HepG2 (cell line): ENCODE measurements around the gene DHRS4L2. TPM values are rescaled to one million over a fixed set of nuclear protein-coding genes. Genes with fewer than 3 reads are reported as not detected.

ENCODE experiments used
- ATAC-seq: fragments of 200-7000 bp; cut with Tn5 transposase; 3 replicates; pipeline ENCODE4 v1.9.1; 2020; ENCODE audit warnings: mild to moderate bottlenecking, moderate library complexity
- BruUV-seq: library from RNA; stranded (reverse); fragments of 400-500 nt; replicated peaks from 2 replicates; lab custom pipeline; 2021; lab: Mats Ljungman, UMichigan
- CTCF ChIA-PET: fragments of 300-600 bp; formaldehyde crosslinking; extraction: SDS; loops from one replicate; lab custom pipeline; 2021; ENCODE audit warnings: low total read pairs, inconsistent platforms, low intra/inter-chr PET ratio; lab: Yijun Ruan, JAX
- POLR2A ChIA-PET: fragments of 350-600 bp; sonication (Branson Sonifier 250); formaldehyde crosslinking; loops from one replicate; lab custom pipeline; 2020; ENCODE audit warnings: antibody characterized with exemption, inconsistent platforms; lab: Yijun Ruan, JAX
- DNase-seq: peaks from one replicate; pipeline ENCODE4 v3.0.0-alpha.2; 2015; ENCODE audit warnings: low spot score
- FAIRE-seq: peaks from 3 replicates; lab custom pipeline; 2011; peaks lifted over from hg19 to GRCh38; lab: Jason Lieb, UNC
- H2AFZ ChIP-seq: one replicate; pipeline ENCODE4 v1.6.1; 2011; ENCODE audit warnings: low read length, inconsistent platforms
- H3K27ac ChIP-seq: fragments of 300-600 bp; 3 replicates; pipeline ENCODE4 v1.8.0; 2011; ENCODE audit warnings: mixed run types, mild to moderate bottlenecking, mixed read lengths, low read length, inconsistent platforms; ENCODE audit not compliant: insufficient read depth; ENCODE audit errors: extremely low read length
- H3K27me3 ChIP-seq, 2 experiments: fragments of 200-600 bp in 1 of 2; 2 replicates in 1 of 2; 3 replicates in 1 of 2; pipeline versions ENCODE4 v1.6.0 to v1.8.0; 2011; ENCODE audit warnings: low read length in 2 of 2, mild to moderate bottlenecking in 2 of 2, moderate library complexity in 2 of 2, inconsistent platforms in 1 of 2; ENCODE audit not compliant: insufficient read depth in 2 of 2, control insufficient read depth in 1 of 2
- H3K36me3 ChIP-seq, 2 experiments: fragments of 200-600 bp in 1 of 2; replicated peaks in 1 of 2; 2 replicates in 1 of 2; 3 replicates in 1 of 2; pipeline versions ENCODE4 v1.5.1 to v1.8.0; 2011; ENCODE audit warnings: low read length in 2 of 2, inconsistent platforms in 1 of 2; ENCODE audit not compliant: insufficient read depth in 2 of 2, control insufficient read depth in 1 of 2
- H3K4me1 ChIP-seq: 2 replicates; pipeline ENCODE4 v1.5.1; 2012; ENCODE audit warnings: low read length, inconsistent platforms; ENCODE audit not compliant: insufficient read depth
- H3K4me2 ChIP-seq: 2 replicates; pipeline ENCODE4 v1.6.0; 2011; ENCODE audit warnings: low read depth, low read length, inconsistent platforms
- H3K4me3 ChIP-seq, 3 experiments: fragments of 200-600 bp in 1 of 3; sonication (generic), shearing (Covaris generic) in 1 of 3; replicated peaks in 1 of 3; 2 replicates each; pipeline ENCODE4 v1.5.1; 2011 to 2016; ENCODE audit warnings: low read length in 3 of 3, inconsistent platforms in 2 of 3, low read depth in 2 of 3, mild to moderate bottlenecking in 2 of 3, control low read depth in 1 of 3, mixed read lengths in 1 of 3; ENCODE audit not compliant: insufficient read depth in 1 of 3
- H3K79me2 ChIP-seq: one replicate; pipeline ENCODE4 v1.6.1; 2011; ENCODE audit warnings: low read length, inconsistent platforms; ENCODE audit not compliant: insufficient read depth
- H3K9ac ChIP-seq: 2 replicates; pipeline ENCODE4 v1.6.0; 2011; ENCODE audit warnings: mild to moderate bottlenecking, low read depth, low read length, inconsistent platforms; ENCODE audit not compliant: insufficient read depth
- H3K9me3 ChIP-seq: 2 replicates; pipeline ENCODE4 v1.5.1; 2012; ENCODE audit warnings: mild to moderate bottlenecking, low read length
- H4K20me1 ChIP-seq: 2 replicates; pipeline ENCODE4 v1.6.0; 2011; ENCODE audit warnings: inconsistent platforms, mild to moderate bottlenecking, low read length, moderate library complexity; ENCODE audit not compliant: insufficient read depth
- ZBTB46 ChIP-seq: sonication (generic); formaldehyde crosslinking; IDR thresholded peaks from 2 replicates; pipeline ENCODE4 v1.4.0; 2020; ENCODE audit warnings: mild to moderate bottlenecking, missing genetic modification reagents, borderline replicate concordance
- ZNF574 ChIP-seq: sonication (generic); formaldehyde crosslinking; IDR thresholded peaks from 2 replicates; pipeline ENCODE4 v1.4.0; 2020; ENCODE audit warnings: missing genetic modification reagents
- WGBS: methylation state at CpG from one replicate; pipeline ENCODE4 v1.1.6; 2017; ENCODE audit warnings: low lambda C conversion rate; 5-methylcytosine and 5-hydroxymethylcytosine counted together
- in situ Hi-C: cut with HindIII; loops from 2 replicates; pipeline ENCODE4 v1.10.0; 2017; ENCODE audit warnings: low pct_unique_long_range_greater_than_20kb; ENCODE audit not compliant: extremely low pct_ligation_motif_present
- intact Hi-C: fragments of 100-400 bp; cut with micrococcal nuclease; formaldehyde crosslinking; loops from one replicate; pipeline ENCODE4 v1.10.0; 2022; ENCODE audit not compliant: unreplicated experiment
- polyA plus RNA-seq, 8 experiments: library from polyadenylated mRNA; depleted of rRNA in 3 of 8; stranded (reverse) in 7 of 8; unstranded in 1 of 8; fragments of >200 nt; fragmentation: Illumina TruSeq in 4 of 8; extraction: Trizol in 4 of 8; gene quantifications; 2 replicates each; pipeline versions ENCODE4 v1.2.1 to v1.2.3, GENCODE V29; 2011 to 2016; ENCODE audit warnings: low read depth in 4 of 8, missing spikeins in 1 of 8, mixed read lengths in 1 of 8; ENCODE audit not compliant: insufficient read depth in 1 of 8
- total RNA-seq, 5 experiments: library from RNA; depleted of rRNA; stranded (reverse); fragments of >200 nt; fragmentation: Illumina TruSeq; extraction: Trizol; gene quantifications; 2 replicates each; pipeline ENCODE4 v1.2.3, GENCODE V29; 2016; ENCODE audit warnings: low read depth in 1 of 5

Gene DHRS4L2
- total and polyA plus RNA-seq, 2 of the 13 experiments (the other 11 are each of a cell fraction or from before 2014, with no cell fraction given): 24.7 to 38.2 TPM

DNA sequence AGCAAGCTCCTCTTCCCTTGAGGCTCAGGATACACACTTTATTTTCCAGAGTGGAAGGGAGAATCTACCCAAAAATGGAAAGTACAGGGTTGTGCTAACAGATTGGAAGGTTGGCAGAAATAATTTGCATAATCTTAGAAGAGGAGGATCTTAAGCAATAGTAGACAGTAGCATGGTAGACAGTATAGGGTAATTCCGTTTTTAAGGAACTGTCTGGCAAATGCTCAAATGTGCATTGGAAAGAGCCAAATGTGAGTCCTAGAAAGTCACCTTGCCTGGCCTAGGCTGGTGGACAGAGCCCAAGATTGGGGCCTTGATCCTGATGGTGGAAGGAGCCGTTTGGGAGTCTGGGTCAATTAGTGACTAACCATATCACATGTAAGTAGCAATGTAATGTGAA lies 50.0 kb downstream of the DHRS4L2 start:
- ATAC-seq: no peak
- intact Hi-C loops: loop anchor here (10.0 kb wide), 1 partner anchor 314 kb away; no protein-coding TSS in a partner anchor

More for the DNA sequence above, 50.0 kb downstream of the DHRS4L2 start:
- CTCF ChIA-PET: interaction anchor here (1.2 kb wide), 1 partner anchor 25 kb away, joined by 4 read pairs; no protein-coding TSS in a partner anchor
- Histone ChIP-seq H3K4me2 (no peak overlapping the region), H3K36me3 (no peaks in the 10 kb centered on the region), H3K9me3 (no peaks in the 10 kb centered on the region), H3K4me3 (no peak overlapping the region), H3K9ac (no peak overlapping the region), H2AFZ (no peak overlapping the region), H3K27me3 (peaks cover 0 to 8% of the 10 kb centered on the region in 2 experiments; a peak in 2 of 5 replicates), H3K79me2 (no peaks in the 10 kb centered on the region), H3K27ac (no peak overlapping the region), H3K4me1 (peaks cover 31% of the 10 kb centered on the region), H4K20me1 (no peaks in the 10 kb centered on the region)
- POLR2A ChIA-PET: interaction anchor here (1.8 kb wide), 1 partner anchor 76 kb away, joined by 4 read pairs; the partner anchor contains the start of genes DCAF11 and NRL
- WGBS: 27% methylated on average over 2 of the region's 2 CpGs
- DNase-seq (no peak), FAIRE-seq (no peak)
- 0 out of 2 replicates have a peak, but pooled peaks have one; percentile 35 for TF ChIP-seq ZNF574 (CRISPR knock-in tag)
- TF ChIP-seq ZBTB46 (CRISPR knock-in tag): no peak
- in situ Hi-C loops: loop anchor here (10.0 kb wide), 1 partner anchor 54 kb away; the partner anchor contains the start of gene DHRS4L2
- BruUV-seq: no TSS peak
